H9 (cell line): ENCODE data around the gene SORD. TPM values are rescaled to one million over a fixed set of nuclear protein-coding genes. Genes with fewer than 3 reads are reported as not detected.

Experiments
- DNase-seq: peaks from one replicate; pipeline ENCODE4 v3.0.0-alpha.2; 2017
- H2AFZ ChIP-seq: one replicate; pipeline ENCODE4 v1.6.1; 2013; ENCODE audit warnings: mild to moderate bottlenecking, low read length, control low read depth, moderate library complexity
- H2AK5ac ChIP-seq: 2 replicates; pipeline ENCODE4 v1.6.1; 2013; ENCODE audit warnings: low read length, control low read depth, mixed read lengths; ENCODE audit not compliant: insufficient read length
- H2BK120ac ChIP-seq: one replicate; pipeline ENCODE4 v1.6.1; 2013; ENCODE audit warnings: low read depth, mild to moderate bottlenecking, low read length, control low read depth, inconsistent platforms; ENCODE audit not compliant: poor library complexity, severe bottlenecking
- H2BK12ac ChIP-seq: 2 replicates; pipeline ENCODE4 v1.6.1; 2013; ENCODE audit warnings: low read length, control low read depth, mixed read lengths, low read depth; ENCODE audit not compliant: insufficient read length
- H2BK15ac ChIP-seq: 2 replicates; pipeline ENCODE4 v1.6.1; 2013; ENCODE audit warnings: low read depth, low read length, control low read depth
- H2BK20ac ChIP-seq: one replicate; pipeline ENCODE4 v1.6.1; 2013; ENCODE audit warnings: low read depth, mild to moderate bottlenecking, low read length, control low read depth, inconsistent platforms; ENCODE audit not compliant: poor library complexity, severe bottlenecking
- H2BK5ac ChIP-seq: 2 replicates; pipeline ENCODE4 v1.6.1; 2013; ENCODE audit warnings: low read length, control low read depth, mixed read lengths; ENCODE audit not compliant: insufficient read length
- H3K14ac ChIP-seq: 2 replicates; pipeline ENCODE4 v1.6.1; 2013; ENCODE audit warnings: low read length, control low read depth; ENCODE audit not compliant: insufficient read depth
- H3K18ac ChIP-seq: 2 replicates; pipeline ENCODE4 v1.6.1; 2013; ENCODE audit warnings: low read depth, mild to moderate bottlenecking, mixed read lengths, low read length, control low read depth; ENCODE audit not compliant: insufficient read length
- H3K23ac ChIP-seq: 2 replicates; pipeline ENCODE4 v1.6.1; 2013; ENCODE audit warnings: low read length, control low read depth, mixed read lengths, low read depth; ENCODE audit not compliant: insufficient read length
- H3K23me2 ChIP-seq: 2 replicates; pipeline ENCODE4 v1.6.1; 2013; ENCODE audit warnings: low read depth, mild to moderate bottlenecking, mixed read lengths, low read length, control low read depth; ENCODE audit not compliant: insufficient read length, poor library complexity, severe bottlenecking
- H3K27ac ChIP-seq: 2 replicates; pipeline ENCODE4 v1.5.1; 2013; ENCODE audit warnings: low read length, control low read depth, mixed read lengths, low read depth; ENCODE audit not compliant: insufficient read length
- H3K27me3 ChIP-seq: 2 replicates; pipeline ENCODE4 v1.6.1; 2013; ENCODE audit warnings: low read length, control low read depth, inconsistent platforms; ENCODE audit not compliant: insufficient read depth
- H3K4ac ChIP-seq: 2 replicates; pipeline ENCODE4 v1.6.1; 2013; ENCODE audit warnings: low read depth, mild to moderate bottlenecking, control low read depth, inconsistent platforms, low read length, moderate library complexity
- H3K4me1 ChIP-seq: 2 replicates; pipeline ENCODE4 v1.6.1; 2013; ENCODE audit warnings: low read length, control low read depth, inconsistent platforms; ENCODE audit not compliant: insufficient read depth
- H3K4me2 ChIP-seq: 2 replicates; pipeline ENCODE4 v1.6.1; 2013; ENCODE audit warnings: low read length, control low read depth, mixed read lengths; ENCODE audit not compliant: insufficient read length, insufficient read depth
- H3K56ac ChIP-seq: 2 replicates; pipeline ENCODE4 v1.6.1; 2013; ENCODE audit warnings: low read depth, mild to moderate bottlenecking, mixed read lengths, low read length, control low read depth; ENCODE audit not compliant: insufficient read length
- H3K79me1 ChIP-seq: 2 replicates; pipeline ENCODE4 v1.6.1; 2013; ENCODE audit warnings: low read depth, mild to moderate bottlenecking, moderate library complexity, low read length, control low read depth, inconsistent platforms; ENCODE audit not compliant: insufficient read depth, poor library complexity, severe bottlenecking
- H3K79me2 ChIP-seq: 2 replicates; pipeline ENCODE4 v1.6.1; 2013; ENCODE audit warnings: low read length, control low read depth, inconsistent platforms; ENCODE audit not compliant: insufficient read depth
- H3K9ac ChIP-seq: 2 replicates; pipeline ENCODE4 v1.6.1; 2013; ENCODE audit warnings: low read length, control low read depth, mixed read lengths; ENCODE audit not compliant: insufficient read length; ENCODE audit errors: extremely low read depth
- H3K9me3 ChIP-seq: one replicate; pipeline ENCODE4 v1.6.1; 2013; ENCODE audit warnings: low read depth, low read length, inconsistent platforms; ENCODE audit not compliant: control insufficient read depth
- H3T11ph ChIP-seq: one replicate; pipeline ENCODE4 v1.6.1; 2013; ENCODE audit warnings: mild to moderate bottlenecking, low read length, control low read depth, inconsistent platforms
- H4K20me1 ChIP-seq: one replicate; pipeline ENCODE4 v1.6.1; 2013; ENCODE audit not compliant: control insufficient read depth, insufficient read length, insufficient read depth
- H4K5ac ChIP-seq: 2 replicates; pipeline ENCODE4 v1.6.1; 2013; ENCODE audit warnings: low read depth, mild to moderate bottlenecking, mixed read lengths, low read length, control low read depth; ENCODE audit not compliant: insufficient read length
- H4K8ac ChIP-seq: replicated peaks from 2 replicates; pipeline ENCODE4 v1.6.1; 2013; ENCODE audit warnings: low read length, control low read depth, mixed read lengths, low read depth; ENCODE audit not compliant: insufficient read length
- H4K91ac ChIP-seq: 2 replicates; pipeline ENCODE4 v1.6.1; 2013; ENCODE audit warnings: low read depth, mild to moderate bottlenecking, moderate library complexity, mixed read lengths, low read length, control low read depth; ENCODE audit not compliant: insufficient read length
- H3K27ac Mint-ChIP-seq, 3 experiments: 2 replicates in 2 of 3; 3 replicates in 1 of 3; pipeline ENCODE4 v1.8.0; 2020 to 2021; ENCODE audit warnings: mixed read lengths in 3 of 3, mild to moderate bottlenecking in 1 of 3, moderate library complexity in 1 of 3
- H3K27me3 Mint-ChIP-seq: 2 replicates; pipeline ENCODE4 v1.8.0; 2021; ENCODE audit warnings: low read depth, mild to moderate bottlenecking, moderate library complexity, mixed read lengths
- H3K36me3 Mint-ChIP-seq, 3 experiments: 2 replicates in 2 of 3; 3 replicates in 1 of 3; pipeline ENCODE4 v1.8.0; 2020 to 2021; ENCODE audit warnings: low read depth in 3 of 3, mixed read lengths in 3 of 3; ENCODE audit not compliant: insufficient read depth in 1 of 3
- H3K4me1 Mint-ChIP-seq, 2 experiments: 2 replicates each; pipeline ENCODE4 v1.8.0; 2020; ENCODE audit warnings: mixed read lengths in 2 of 2
- H3K4me3 Mint-ChIP-seq, 2 experiments: 2 replicates in 1 of 2; 3 replicates in 1 of 2; pipeline ENCODE4 v1.8.0; 2020 to 2021; ENCODE audit warnings: mild to moderate bottlenecking in 2 of 2, mixed read lengths in 2 of 2, moderate library complexity in 1 of 2
- H3K9me3 Mint-ChIP-seq, 2 experiments: 2 replicates in 1 of 2; 3 replicates in 1 of 2; pipeline ENCODE4 v1.8.0; 2020; ENCODE audit warnings: mild to moderate bottlenecking in 2 of 2, mixed read lengths in 2 of 2, moderate library complexity in 1 of 2
- CTCF ChIP-seq: fragments of 200-600 bp; sonication (generic); conservative IDR thresholded peaks from 3 replicates; pipeline ENCODE4 v1.8.0; 2021; ENCODE audit warnings: antibody characterized with exemption, mild to moderate bottlenecking
- WGBS: extraction: QIAGEN DNeasy Blood & Tissue Kit; methylation state at CpG from one replicate; pipeline ENCODE4 v1.1.7; 2013; ENCODE audit warnings: missing lambda C conversion rate, low lambda C conversion rate, mixed read lengths; ENCODE audit not compliant: insufficient read length; ENCODE audit errors: extremely low coverage; 5-methylcytosine and 5-hydroxymethylcytosine counted together
- total RNA-seq: library from RNA; stranded (reverse); gene quantifications from 2 replicates; pipeline ENCODE4 v1.2.1, GENCODE V29; 2021

Gene SORD
- total RNA-seq, 1 experiment from 2014 or later = 35.2 TPM

- H2AFZ ChIP-seq = no peak overlapping the region
- peaks cover 30% of the 10 kb centered on the region for H3K27me3 ChIP-seq
- H3T11ph ChIP-seq = no peak overlapping the region
- H2BK15ac ChIP-seq = no peak overlapping the region
- Mint-ChIP-seq H3K4me3 (no peak overlapping the region), H3K36me3 (no peaks in the 10 kb centered on the region; a peak in 1 of 7 replicates), H3K27ac (no peak overlapping the region), H3K27me3 (peaks cover 48% of the 10 kb centered on the region), H3K9me3 (no peaks in the 10 kb centered on the region), H3K4me1 (peaks cover 10 to 11% of the 10 kb centered on the region in 2 experiments)
- H4K91ac ChIP-seq = no peak overlapping the region
- H3K23ac ChIP-seq = no peak overlapping the region
- no peak overlapping the region for H2BK20ac ChIP-seq
- no peaks in the 10 kb centered on the region for H3K4me1 ChIP-seq
- H3K4me2 ChIP-seq = no peak overlapping the region
- DNase-seq = no peak
- H3K27ac ChIP-seq = no peak overlapping the region
- H3K56ac ChIP-seq = no peak overlapping the region
- H3K79me1 ChIP-seq = no peaks in the 10 kb centered on the region
- H3K79me2 ChIP-seq = no peaks in the 10 kb centered on the region
- H4K20me1 ChIP-seq = no peaks in the 10 kb centered on the region
- no peaks in the 10 kb centered on the region for H3K23me2 ChIP-seq
- no CpG with 5 or more reads among the region's 10 CpGs for WGBS
- no peak overlapping the region for H3K14ac ChIP-seq
- no peak overlapping the region for H2BK12ac ChIP-seq
- no peak overlapping the region for H4K8ac ChIP-seq
- H4K5ac ChIP-seq = no peak overlapping the region
- no peak overlapping the region for H3K9ac ChIP-seq
- TF ChIP-seq CTCF = no peak
- H3K18ac ChIP-seq = no peak overlapping the region
- no peak overlapping the region for H3K4ac ChIP-seq
- no peak overlapping the region for H2BK120ac ChIP-seq
- no peak overlapping the region for H2BK5ac ChIP-seq
- H2AK5ac ChIP-seq = no peak overlapping the region
- H3K9me3 ChIP-seq = no peaks in the 10 kb centered on the region
Observed at GRCh38 chr15:45107941-45108630, 85.1 kb downstream of the SORD start.
